HFF-Myc (cell line): ENCODE results near the gene VWA5B1.

Experiments
- DNase-seq: peaks from one replicate; pipeline ENCODE4 v3.0.0-alpha.2; 2011; ENCODE audit warnings: low read depth; ENCODE audit errors: extremely low read depth
- H3K4me3 ChIP-seq: replicated peaks from 2 replicates; pipeline ENCODE4 v1.5.1; 2011; ENCODE audit warnings: low read depth, mild to moderate bottlenecking, control low read depth, low read length
- CTCF ChIP-seq: IDR thresholded peaks from 2 replicates; pipeline ENCODE4 v1.5.1; 2012; ENCODE audit warnings: mild to moderate bottlenecking, low read depth, low read length, control low read depth; ENCODE audit errors: missing control alignments

The VWA5B1 gene

GRCh38 chr1:20290624-20291597 lies at the start of gene VWA5B1:
VWA5B1 (plus strand) TSS chr1:20290875; CDS start chr1:20310602, 19,727 bp downstream.
- no peak within 1 kb of the TSS for H3K4me3 ChIP-seq
- TF ChIP-seq CTCF: no peak
- no peak for DNase-seq

GRCh38 chr1:20242890-20243479 lies 47.7 kb upstream of the VWA5B1 start:
- no peak overlapping the region for H3K4me3 ChIP-seq
- no peak for DNase-seq
- no peak for TF ChIP-seq CTCF

- H3K4me3 ChIP-seq: no peak overlapping the region
- TF ChIP-seq CTCF: no peak
- no peak for DNase-seq
These were observed 41.6 kb upstream of the VWA5B1 start for GRCh38 chr1:20248971-20249612.

GRCh38 chr1:20250340-20250989 lies 40.2 kb upstream of the VWA5B1 start:
- no peak for TF ChIP-seq CTCF
- DNase-seq: no peak
- no peak overlapping the region for H3K4me3 ChIP-seq

GRCh38 chr1:20252587-20252986 lies 38.1 kb upstream of the VWA5B1 start:
- no peak overlapping the region for H3K4me3 ChIP-seq
- no peak for TF ChIP-seq CTCF

GRCh38 chr1:20255666-20256065 lies 35.0 kb upstream of the VWA5B1 start:
- H3K4me3 ChIP-seq: no peak overlapping the region
- no peak for DNase-seq
- no peak for TF ChIP-seq CTCF

More at GRCh38 chr1:20252587-20252986, 38.1 kb upstream of the VWA5B1 start:
- no peak for DNase-seq
